WTC11 (cell line): Measurements from ENCODE around the gene PTGER1. TPM values are rescaled to one million over a fixed set of nuclear protein-coding genes. Genes with fewer than 3 reads are reported as not detected.

Experiments used
- ATAC-seq: fragments of 200-7000 bp; cut with Tn5 transposase; 2 replicates; pipeline ENCODE4 v1.10.0; 2021; ENCODE audit warnings: mild to moderate bottlenecking, moderate library complexity
- CTCF ChIA-PET: fragments of 300-600 bp; sonication (Branson Sonifier 250); formaldehyde crosslinking; loops from one replicate; lab custom pipeline; 2021; ENCODE audit warnings: antibody characterized with exemption; lab: Charles Lee
- POLR2A ChIA-PET: fragments of 350-600 bp; sonication (Branson Sonifier 250); formaldehyde crosslinking; loops from one replicate; lab custom pipeline; 2021; ENCODE audit warnings: antibody characterized with exemption; lab: Charles Lee
- DNase-seq: peaks from one replicate; pipeline ENCODE4 v3.0.0; 2021; ENCODE audit warnings: low spot score
- H3K27ac Mint-ChIP-seq: 2 replicates; pipeline ENCODE4 v1.8.0; 2021; ENCODE audit warnings: mixed read lengths
- H3K27me3 Mint-ChIP-seq: 2 replicates; pipeline ENCODE4 v1.8.0; 2021; ENCODE audit warnings: low read depth, mild to moderate bottlenecking, moderate library complexity, mixed read lengths
- H3K36me3 Mint-ChIP-seq: 2 replicates; pipeline ENCODE4 v1.8.0; 2021; ENCODE audit warnings: mixed read lengths
- H3K4me1 Mint-ChIP-seq: 2 replicates; pipeline ENCODE4 v1.8.0; 2022; ENCODE audit warnings: mixed read lengths
- H3K4me3 Mint-ChIP-seq: 2 replicates; pipeline ENCODE4 v1.8.0; 2021; ENCODE audit warnings: mild to moderate bottlenecking, moderate library complexity, mixed read lengths
- H3K9me3 Mint-ChIP-seq: 2 replicates; pipeline ENCODE4 v1.8.0; 2021; ENCODE audit warnings: mixed read lengths
- ARID4B ChIP-seq: sonication (generic); formaldehyde crosslinking; IDR thresholded peaks from 2 replicates; pipeline ENCODE4 v1.8.0; 2023; ENCODE audit warnings: missing genetic modification reagents, mild to moderate bottlenecking, borderline replicate concordance
- ATF2 ChIP-seq: sonication (generic); formaldehyde crosslinking; IDR thresholded peaks from 2 replicates; pipeline ENCODE4 v1.8.1; 2022; ENCODE audit warnings: low read depth, missing genetic modification reagents, borderline replicate concordance
- ATF3 ChIP-seq: sonication (generic); formaldehyde crosslinking; conservative IDR thresholded peaks from 2 replicates; pipeline ENCODE4 v1.8.1; 2022; ENCODE audit warnings: mild to moderate bottlenecking, missing genetic modification reagents
- CREB1 ChIP-seq: sonication (generic); formaldehyde crosslinking; IDR thresholded peaks from 2 replicates; pipeline ENCODE4 v1.8.0; 2023; ENCODE audit warnings: mild to moderate bottlenecking, missing genetic modification reagents
- ERG ChIP-seq: fragments of 250-450 bp; sonication (Bioruptor Pico); IDR thresholded peaks from 2 replicates; pipeline ENCODE4 v1.8.0; 2021; ENCODE audit warnings: mild to moderate bottlenecking
- FOXK1 ChIP-seq: sonication (generic); formaldehyde crosslinking; IDR thresholded peaks from 2 replicates; pipeline ENCODE4 v1.8.0; 2022; ENCODE audit warnings: mild to moderate bottlenecking, moderate library complexity, missing genetic modification reagents
- GABPB1 ChIP-seq: sonication (generic); formaldehyde crosslinking; IDR thresholded peaks from 2 replicates; pipeline ENCODE4 v1.8.1; 2023; ENCODE audit warnings: mild to moderate bottlenecking, missing genetic modification reagents
- MXD4 ChIP-seq: fragments of 250-450 bp; sonication (Bioruptor Pico); IDR thresholded peaks from 2 replicates; pipeline ENCODE4 v1.8.0; 2021; ENCODE audit warnings: mild to moderate bottlenecking, moderate library complexity, borderline replicate concordance
- NFE2L1 ChIP-seq: sonication (generic); formaldehyde crosslinking; IDR thresholded peaks from 2 replicates; pipeline ENCODE4 v1.8.1; 2023; ENCODE audit warnings: missing genetic modification reagents
- NR3C1 ChIP-seq: sonication (generic); formaldehyde crosslinking; conservative IDR thresholded peaks from 2 replicates; pipeline ENCODE4 v1.8.1; 2023; ENCODE audit warnings: low read depth, mild to moderate bottlenecking, missing genetic modification reagents
- SP1 ChIP-seq: sonication (generic); formaldehyde crosslinking; conservative IDR thresholded peaks from 2 replicates; pipeline ENCODE4 v1.8.1; 2022; ENCODE audit warnings: missing genetic modification reagents
- TCF7 ChIP-seq: sonication (generic); formaldehyde crosslinking; IDR thresholded peaks from 2 replicates; pipeline ENCODE4 v1.8.0; 2022; ENCODE audit warnings: mild to moderate bottlenecking, low read depth, missing genetic modification reagents, moderate library complexity
- TEAD1 ChIP-seq: sonication (generic); formaldehyde crosslinking; IDR thresholded peaks from 2 replicates; pipeline ENCODE4 v1.8.0; 2022; ENCODE audit warnings: mild to moderate bottlenecking, missing genetic modification reagents
- USF2 ChIP-seq: sonication (generic); formaldehyde crosslinking; IDR thresholded peaks from 2 replicates; pipeline ENCODE4 v1.8.1; 2023; ENCODE audit warnings: mild to moderate bottlenecking, missing genetic modification reagents, moderate library complexity
- ZNF219 ChIP-seq: sonication (generic); formaldehyde crosslinking; IDR thresholded peaks from 2 replicates; pipeline ENCODE4 v1.8.0; 2023; ENCODE audit warnings: missing genetic modification reagents, mild to moderate bottlenecking, borderline replicate concordance
- ZNF317 ChIP-seq: sonication (generic); formaldehyde crosslinking; IDR thresholded peaks from 2 replicates; pipeline ENCODE4 v1.8.1; 2023; ENCODE audit warnings: low read depth, mild to moderate bottlenecking, moderate library complexity, missing genetic modification reagents, borderline replicate concordance
- ZNF532 ChIP-seq: fragments of 250-450 bp; sonication (Bioruptor Pico); IDR thresholded peaks from 2 replicates; pipeline ENCODE4 v1.9.0; 2021; ENCODE audit warnings: mild to moderate bottlenecking, borderline replicate concordance
- ZNF671 ChIP-seq: fragments of 250-450 bp; sonication (Bioruptor Pico); IDR thresholded peaks from 2 replicates; pipeline ENCODE4 v1.8.0; 2021; ENCODE audit warnings: mild to moderate bottlenecking
- total RNA-seq: library from RNA; stranded (reverse); gene quantifications from 3 replicates; pipeline ENCODE4 v1.2.3, GENCODE V29; 2021

The PTGER1 gene
- total RNA-seq, 1 experiment from 2014 or later: 0.68 TPM

GRCh38 chr19:14435320-14436050, 39.7 kb downstream of the PTGER1 start:
- Mint-ChIP-seq H3K36me3 (no peaks in the 10 kb centered on the region), H3K27me3 (peaks cover 19% of the 10 kb centered on the region), H3K4me1 (peaks cover 15% of the 10 kb centered on the region), H3K27ac (no peak overlapping the region), H3K9me3 (no peaks in the 10 kb centered on the region), H3K4me3 (no peak overlapping the region)
- ChIA-PET POLR2A (no interaction called here), CTCF (interaction anchor here (0.6 to 1.7 kb wide), 5 partner anchors 29 to 269 kb away, joined by 3 to 8 read pairs (median 3); no protein-coding TSS in a partner anchor)
- ATAC-seq (no peak), DNase-seq (no peak)
- TF ChIP-seq ZNF317 (CRISPR knock-in tag) (no peak), ZNF219 (CRISPR knock-in tag) (no peak), CREB1 (CRISPR knock-in tag) (no peak), SP1 (CRISPR knock-in tag) (no peak), ERG (no peak), GABPB1 (no peak), ATF2 (CRISPR knock-in tag) (no peak), NR3C1 (CRISPR knock-in tag) (no peak), USF2 (no peak), ZNF671 (no peak), MXD4 (CRISPR knock-in tag) (no peak), NFE2L1 (no peak), ARID4B (CRISPR knock-in tag) (no peak), TEAD1 (CRISPR knock-in tag) (no peak), FOXK1 (CRISPR knock-in tag) (no peak), ATF3 (no peak), TCF7 (CRISPR knock-in tag) (no peak), ZNF532 (CRISPR knock-in tag) (no peak)
